ENCODE data around the gene KNDC1.
"Not testable (repeated sequence)": the region's sequence is repeated elsewhere in the genome, so short reads cannot be mapped to it uniquely, and the experiment has no call there.

Gene KNDC1

DNA sequence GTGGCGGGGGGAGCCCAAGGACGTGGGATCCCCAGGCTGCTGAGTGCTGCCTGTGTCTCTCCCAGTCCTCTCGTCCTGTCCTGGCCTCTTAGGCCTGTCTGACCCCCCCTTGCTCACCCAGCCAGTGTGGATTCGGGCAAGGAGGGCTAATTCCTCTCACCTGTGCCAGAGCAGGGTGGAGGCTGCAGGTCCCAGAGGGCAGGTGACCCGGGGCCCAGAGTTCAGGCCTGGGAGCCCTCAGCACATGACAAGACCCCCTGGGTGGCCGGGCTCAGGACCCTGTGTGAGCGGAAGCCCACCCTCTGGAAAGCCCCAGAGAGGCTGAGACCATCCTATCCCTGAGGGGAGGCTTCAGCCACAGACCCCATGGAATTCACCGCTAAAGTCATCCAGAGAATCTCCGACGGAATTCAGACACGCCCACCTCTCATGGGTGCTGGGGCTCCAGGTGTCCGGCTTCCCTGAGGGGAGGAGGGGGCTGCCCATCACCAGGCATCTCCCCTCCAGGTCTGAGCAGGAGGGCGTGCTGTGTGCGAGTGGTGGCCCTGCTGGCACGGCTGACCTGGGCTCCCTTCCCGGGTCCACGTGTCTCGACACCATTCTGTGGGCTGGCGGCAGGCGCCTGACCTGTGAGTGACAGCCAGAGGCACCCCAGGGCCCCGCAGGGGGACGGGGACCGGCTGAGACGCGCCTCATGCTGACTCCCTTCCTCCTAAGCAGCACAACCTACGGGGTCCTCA, 5.0 kb downstream of the KNDC1 start:
- TF ChIP-seq GATA1 (IDR thresholded peaks at IDR 0.05; ENCODE audit: low read depth, low read length) = no peak
- no peak for TF ChIP-seq POLR2A (IDR thresholded peaks at IDR 0.05; ENCODE audit: low read length)
- DNase-seq = no peak

GRCh38 chr10:133165556-133166503, 5.8 kb downstream of the KNDC1 start:
- no peak for DNase-seq
- TF ChIP-seq GATA1 (IDR thresholded peaks at IDR 0.05; ENCODE audit: low read depth, low read length) (no peak), POLR2A (IDR thresholded peaks at IDR 0.05; ENCODE audit: low read length) (no peak)

GRCh38 chr10:133166504-133166827, 6.4 kb downstream of the KNDC1 start:
- TF ChIP-seq POLR2A (IDR thresholded peaks at IDR 0.05; ENCODE audit: low read length) = no peak
- TF ChIP-seq GATA1 (IDR thresholded peaks at IDR 0.05; ENCODE audit: low read depth, low read length) = no peak

DNA sequence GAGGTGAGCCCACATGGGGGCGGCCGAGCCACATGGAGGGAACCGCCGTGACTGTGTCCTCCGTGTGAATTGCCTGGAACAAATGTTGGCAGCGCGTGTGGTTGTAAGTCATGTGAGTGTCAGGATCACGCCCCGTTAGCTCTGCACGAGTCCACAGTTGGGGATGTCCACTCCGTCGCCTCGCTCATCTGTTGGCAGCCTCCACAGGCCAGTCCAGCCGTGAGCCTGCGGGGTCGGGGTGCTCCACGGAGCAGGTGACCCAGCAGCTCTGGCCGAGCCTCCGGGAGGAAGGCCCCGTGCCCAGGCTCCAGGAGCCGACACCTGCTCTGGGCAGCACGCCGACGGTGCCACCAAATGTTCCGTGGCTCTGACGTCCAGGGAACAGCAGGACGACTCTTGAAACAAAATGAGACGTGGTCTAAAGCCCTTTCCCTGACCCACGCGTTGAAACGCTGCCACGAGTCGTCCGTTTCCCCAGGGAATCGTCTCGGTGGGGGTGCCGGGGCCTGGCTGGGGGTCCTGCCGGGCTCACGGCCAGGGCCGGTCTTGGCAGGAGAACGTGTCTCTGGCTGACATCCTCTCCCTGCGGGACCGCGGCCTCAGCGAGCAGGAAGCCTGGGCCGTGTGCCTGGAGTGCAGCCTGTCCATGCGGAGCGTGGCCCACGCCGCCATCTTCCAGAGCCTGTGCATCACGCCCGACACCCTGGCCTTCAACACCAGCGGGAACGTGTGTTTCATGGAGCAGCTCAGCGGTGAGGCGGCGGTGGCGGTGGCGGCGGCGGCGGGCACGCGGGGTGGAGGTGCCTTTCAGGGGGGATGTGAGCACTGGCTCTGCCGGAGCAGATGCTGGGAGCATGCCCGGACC, 7.0 kb downstream of the KNDC1 start:
- no peak for DNase-seq
- TF ChIP-seq POLR2A (IDR thresholded peaks at IDR 0.05; ENCODE audit: low read length) (no peak), GATA1 (IDR thresholded peaks at IDR 0.05; ENCODE audit: low read depth, low read length) (no peak)

More at GRCh38 chr10:133166504-133166827, 6.4 kb downstream of the KNDC1 start:
- no peak for DNase-seq

DNA sequence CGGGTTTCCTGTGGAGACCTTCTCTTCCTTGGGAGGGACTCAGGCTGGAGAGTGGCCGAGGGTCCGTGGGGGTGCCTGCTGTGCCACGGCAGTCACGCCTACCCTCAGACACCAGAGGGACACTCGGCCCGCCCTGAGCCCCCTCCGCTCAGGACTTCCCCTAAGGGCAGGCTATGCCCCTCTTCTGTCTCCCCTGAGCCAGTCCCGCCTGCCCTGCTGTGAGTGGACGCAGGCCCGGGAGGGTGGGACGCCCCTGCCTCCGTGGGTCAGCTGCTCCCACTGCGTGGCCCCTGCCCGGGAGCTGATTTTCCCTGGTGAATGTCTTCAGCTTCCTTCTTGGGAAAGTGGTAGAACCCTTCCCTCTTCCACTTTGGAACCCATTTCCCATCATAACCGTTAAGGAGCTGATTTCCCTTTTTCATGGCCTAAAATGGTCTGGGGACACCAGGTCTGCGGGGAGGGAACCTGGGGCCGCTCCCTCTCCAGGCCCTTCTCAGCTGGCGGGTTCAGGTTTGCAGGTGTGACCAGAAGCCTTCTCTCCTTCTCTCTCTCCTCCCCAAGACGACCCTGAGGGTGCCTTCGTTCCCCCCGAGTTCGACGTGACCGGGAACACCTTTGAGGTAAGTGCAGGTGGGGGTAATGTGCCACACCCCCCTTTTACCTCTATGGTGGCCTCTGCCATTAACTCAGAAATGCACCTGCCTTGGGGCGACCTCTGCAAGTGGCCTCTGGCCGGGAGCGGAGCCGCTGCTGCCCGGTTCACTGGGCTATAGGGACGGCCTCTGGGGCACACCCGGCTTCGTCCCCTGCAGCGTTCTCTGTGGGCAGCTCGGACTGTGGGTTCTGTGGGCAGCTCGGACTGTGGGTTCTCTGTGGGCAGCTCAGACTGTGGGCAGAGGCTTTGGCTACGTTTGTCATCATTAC, 7.9 kb downstream of the KNDC1 start:
- TF ChIP-seq GATA1 (IDR thresholded peaks at IDR 0.05; ENCODE audit: low read depth, low read length) (no peak), POLR2A (IDR thresholded peaks at IDR 0.05; ENCODE audit: low read length) (no peak)
- no peak for DNase-seq

- DNase-seq = no peak
- TF ChIP-seq GATA1 (IDR thresholded peaks at IDR 0.05; ENCODE audit: low read depth, low read length) (no peak), POLR2A (IDR thresholded peaks at IDR 0.05; ENCODE audit: low read length) (no peak)
These were observed 8.6 kb downstream of the KNDC1 start for GRCh38 chr10:133168617-133169031.

GRCh38 chr10:133169173-133169947, 9.3 kb downstream of the KNDC1 start:
- DNase-seq = no peak

DNA sequence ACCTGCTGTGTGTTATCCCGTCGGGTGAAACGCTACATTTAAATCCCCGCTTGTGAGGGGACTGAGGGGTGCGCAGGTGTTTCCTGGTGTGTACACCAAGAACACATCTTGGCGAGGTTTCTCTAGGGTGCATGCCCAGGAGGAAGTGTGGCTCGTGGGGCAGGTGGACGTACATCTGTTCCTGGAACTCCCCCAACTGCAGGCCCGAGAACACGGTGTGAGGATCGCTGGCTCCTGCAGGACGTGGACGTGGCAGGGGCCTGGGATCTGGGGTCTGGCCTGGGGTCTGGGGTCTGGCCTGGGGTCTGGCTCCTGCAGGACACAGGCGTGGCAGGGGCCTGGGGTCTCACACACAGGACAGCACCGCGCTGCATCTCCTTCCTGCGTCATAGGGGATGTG, 10.1 kb downstream of the KNDC1 start:
- TF ChIP-seq GATA1 (IDR thresholded peaks at IDR 0.05; ENCODE audit: low read depth, low read length) = no peak
- no peak for TF ChIP-seq POLR2A (IDR thresholded peaks at IDR 0.05; ENCODE audit: low read length)
- DNase-seq = no peak

More at GRCh38 chr10:133169173-133169947, 9.3 kb downstream of the KNDC1 start:
- TF ChIP-seq GATA1 (IDR thresholded peaks at IDR 0.05; ENCODE audit: low read depth, low read length) = no peak
- TF ChIP-seq POLR2A (IDR thresholded peaks at IDR 0.05; ENCODE audit: low read length) = no peak

DNA sequence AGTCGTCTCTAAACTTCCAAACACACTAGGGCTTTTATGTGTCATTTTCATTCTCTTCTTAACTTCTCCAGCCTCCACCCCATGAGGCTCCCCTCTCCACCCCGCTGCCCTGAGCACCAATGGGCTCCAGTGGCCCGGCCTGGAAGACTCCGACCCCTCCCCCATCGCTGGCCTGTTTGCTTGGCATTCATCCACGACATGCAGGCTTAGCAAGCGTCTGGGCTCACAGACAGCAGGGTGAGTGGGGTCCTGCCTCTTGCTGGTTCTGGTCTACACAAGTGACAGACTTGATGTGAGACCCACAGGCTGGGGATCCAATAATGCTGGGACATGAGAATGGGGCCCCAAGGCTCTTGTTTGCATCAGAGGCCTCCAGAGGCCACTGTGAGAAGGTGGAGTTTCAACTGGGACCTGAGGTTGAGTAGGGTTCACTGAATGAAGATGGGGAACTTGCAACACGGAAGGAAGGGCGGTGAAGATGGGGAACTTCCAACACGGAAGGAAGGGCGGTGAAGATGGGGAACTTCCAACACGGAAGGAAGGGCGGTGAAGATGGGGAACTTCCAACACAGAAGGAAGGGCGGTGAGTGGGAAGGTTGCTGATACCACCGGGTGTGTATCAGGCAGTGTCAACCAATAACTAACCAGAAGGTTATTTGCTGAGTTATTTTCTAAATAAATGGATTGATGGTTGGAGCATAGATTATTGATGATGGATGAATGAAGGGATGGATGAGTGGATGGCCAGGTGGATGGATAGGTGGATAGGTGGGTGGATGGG, 14.0 kb downstream of the KNDC1 start:
- TF ChIP-seq POLR2A (IDR thresholded peaks at IDR 0.05; ENCODE audit: low read length) = no peak
- no peak for TF ChIP-seq GATA1 (IDR thresholded peaks at IDR 0.05; ENCODE audit: low read depth, low read length)
- no peak for DNase-seq

- DNase-seq = no peak
- no peak for TF ChIP-seq GATA1 (IDR thresholded peaks at IDR 0.05; ENCODE audit: low read depth, low read length)
- no peak for TF ChIP-seq POLR2A (IDR thresholded peaks at IDR 0.05; ENCODE audit: low read length)
These were observed 14.8 kb downstream of the KNDC1 start for GRCh38 chr10:133174689-133175263.

- DNase-seq = not testable (repeated sequence)
These were observed 15.6 kb downstream of the KNDC1 start for GRCh38 chr10:133175624-133176023.

Data from erythroblast (primary cell).